ENCODE measurements around the gene CLEC7A. TPM values are rescaled to one million over a fixed set of nuclear protein-coding genes. Genes with fewer than 3 reads are reported as not detected.

Gene CLEC7A
- total and polyA plus RNA-seq, 10 donors, result 7.7 to 111 (median 45.7) TPM

GRCh38 chr12:10132850-10133370 lies 2.9 kb upstream of the CLEC7A start:
- TF ChIP-seq CTCF (IDR thresholded peaks at IDR 0.05 in 8 of 11, conservative IDR thresholded peaks at IDR 0.05 in 3 of 11) (no peak), POLR2A (IDR thresholded peaks at IDR 0.05) (no peak), POLR2AphosphoS5 (IDR thresholded peaks at IDR 0.05) (no peak)
- intact Hi-C loops (cut with DNase I; ENCODE audit: low total_unique reads), result no loop called here
- Histone ChIP-seq H3K27ac (no peak overlapping the region), H3K4me3 (no peak overlapping the region), H3K4me1 (peaks cover 0 to 28% (median 18%) of the 10 kb centered on the region in 6 donors), H3K36me3 (no peaks in the 10 kb centered on the region), H3K9me3 (no peaks in the 10 kb centered on the region), H3K27me3 (replicated peaks in 1 of 7) (peaks cover 0 to 39% (median 0%) of the 10 kb centered on the region in 7 donors)
- 80 to 92% (median 90%) methylated on average over 6 of the region's 6 CpGs for WGBS, 5 donors
- no peak for DNase-seq

- H3K36me3 ChIP-seq, result peaks cover 0 to 14% (median 0%) of the 10 kb centered on the region in 6 donors
- H3K4me1 ChIP-seq, result peaks cover 0 to 42% (median 18%) of the 10 kb centered on the region in 6 donors
- WGBS, 5 donors, result 58 to 84% (median 77%) methylated on average over 2 of the region's 2 CpGs
- no peaks in the 10 kb centered on the region for H3K9me3 ChIP-seq
- TF ChIP-seq POLR2AphosphoS5 (IDR thresholded peaks at IDR 0.05) (no peak), POLR2A (IDR thresholded peaks at IDR 0.05) (no peak), CTCF (IDR thresholded peaks at IDR 0.05 in 8 of 11, conservative IDR thresholded peaks at IDR 0.05 in 3 of 11) (no peak)
- intact Hi-C loops (cut with DNase I; ENCODE audit: low total_unique reads), result no loop called here
- peak overlapping the region in 1 of 8 donors; percentile 64 for H3K4me3 ChIP-seq
- no peak for DNase-seq
- H3K27me3 ChIP-seq (replicated peaks in 1 of 7), result peaks cover 0 to 47% (median 0%) of the 10 kb centered on the region in 7 donors
- peak overlapping the region in 7 of 8 donors; percentile 50 to 93 (median 87) for H3K27ac ChIP-seq
These were observed 1.2 kb upstream of the CLEC7A start for GRCh38 chr12:10131111-10131690.

GRCh38 chr12:10128687-10129086 lies 1.3 kb downstream of the CLEC7A start:
- Histone ChIP-seq H3K4me3 (peak overlapping the region in 4 of 8 donors; percentile 26 to 64 (median 30)), H3K36me3 (peaks cover 0 to 31% (median 0%) of the 10 kb centered on the region in 6 donors), H3K27ac (peak overlapping the region in 7 of 8 donors; percentile 73 to 93 (median 87)), H3K4me1 (peaks cover 0 to 42% (median 18%) of the 10 kb centered on the region in 6 donors), H3K9me3 (no peaks in the 10 kb centered on the region), H3K27me3 (replicated peaks in 1 of 7) (peaks cover 0 to 45% (median 0%) of the 10 kb centered on the region in 7 donors)
- no peak for DNase-seq
- peak in 1 of 3 donors; percentile 78 for TF ChIP-seq POLR2AphosphoS5 (IDR thresholded peaks at IDR 0.05)
- no peak for TF ChIP-seq CTCF (IDR thresholded peaks at IDR 0.05 in 8 of 11, conservative IDR thresholded peaks at IDR 0.05 in 3 of 11)
- TF ChIP-seq POLR2A (IDR thresholded peaks at IDR 0.05), result peak in 1 of 3 donors; percentile 12
- intact Hi-C loops (cut with DNase I; ENCODE audit: low total_unique reads), result no loop called here
- 37 to 54% (median 46%) methylated on average over 5 of the region's 5 CpGs for WGBS, 5 donors

GRCh38 chr12:10126413-10126812 lies 3.6 kb downstream of the CLEC7A start:
- Histone ChIP-seq H3K4me1 (peaks cover 0 to 49% (median 16%) of the 10 kb centered on the region in 6 donors), H3K27me3 (replicated peaks in 1 of 7) (peaks cover 0 to 36% (median 0%) of the 10 kb centered on the region in 7 donors), H3K36me3 (peaks cover 0 to 48% (median 0%) of the 10 kb centered on the region in 6 donors), H3K4me3 (no peak overlapping the region), H3K9me3 (no peaks in the 10 kb centered on the region), H3K27ac (no peak overlapping the region)
- intact Hi-C loops (cut with DNase I; ENCODE audit: low total_unique reads), result no loop called here
- WGBS, 5 donors, result 44 to 77% (median 61%) methylated on average over 1 of the region's 1 CpG
- no peak for TF ChIP-seq POLR2A (IDR thresholded peaks at IDR 0.05)
- no peak for TF ChIP-seq POLR2AphosphoS5 (IDR thresholded peaks at IDR 0.05)
- no peak for TF ChIP-seq CTCF (IDR thresholded peaks at IDR 0.05 in 8 of 11, conservative IDR thresholded peaks at IDR 0.05 in 3 of 11)
- DNase-seq, result no peak

Data from spleen (tissue), 11 donors.